BLaER1 (cell line): ENCODE data around the gene CR1L.
"Not testable (repeated sequence)": the region's sequence is repeated elsewhere in the genome, so short reads cannot be mapped to it uniquely, and the experiment has no call there.

ENCODE experiments used
- H3K27ac ChIP-seq: shearing (Covaris generic); formaldehyde crosslinking; 2 replicates; pipeline ENCODE4 v1.8.1; 2022
- H3K27me3 ChIP-seq: shearing (Covaris generic); formaldehyde crosslinking; 2 replicates; pipeline ENCODE4 v1.8.1; 2022
- H3K36me3 ChIP-seq: shearing (Covaris generic); formaldehyde crosslinking; 2 replicates; pipeline ENCODE4 v1.8.1; 2022
- H3K4me1 ChIP-seq: shearing (Covaris generic); formaldehyde crosslinking; 2 replicates; pipeline ENCODE4 v1.8.1; 2022
- H3K4me2 ChIP-seq: shearing (Covaris generic); formaldehyde crosslinking; 2 replicates; pipeline ENCODE4 v1.8.1; 2022
- H3K4me3 ChIP-seq: shearing (Covaris generic); formaldehyde crosslinking; 2 replicates; pipeline ENCODE4 v1.8.1; 2022
- H3K9ac ChIP-seq: shearing (Covaris generic); formaldehyde crosslinking; 2 replicates; pipeline ENCODE4 v1.8.1; 2022
- H3K9me3 ChIP-seq: shearing (Covaris generic); formaldehyde crosslinking; 2 replicates; pipeline ENCODE4 v1.8.1; 2022
- H4K20me1 ChIP-seq: shearing (Covaris generic); formaldehyde crosslinking; 2 replicates; pipeline ENCODE4 v1.8.1; 2022
- Cebpa-rat ChIP-seq: shearing (Covaris generic); IDR thresholded peaks from 2 replicates; pipeline ENCODE4 v1.8.1; 2022

Gene CR1L

DNA sequence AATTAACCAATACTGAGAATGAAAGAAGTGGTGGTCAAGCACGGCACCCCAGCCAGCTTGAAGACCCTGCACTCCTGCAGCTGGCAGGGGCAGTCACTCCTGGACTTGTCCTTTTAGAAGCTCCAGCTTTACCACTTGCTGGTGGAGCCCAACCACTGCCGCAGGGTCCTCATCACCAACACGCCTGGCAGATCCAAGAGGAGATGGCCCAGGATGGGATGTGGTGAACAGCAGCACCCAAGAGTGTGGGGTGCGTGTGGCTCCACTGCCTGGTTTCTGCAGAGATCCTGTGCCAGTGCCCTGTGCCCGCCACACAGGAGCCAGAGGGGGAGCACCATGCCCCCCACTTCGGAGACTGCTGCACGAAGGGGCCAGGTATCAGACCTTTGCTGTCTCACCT, 13.5 kb downstream of the CR1L start:
- Histone ChIP-seq H3K9ac (no peak overlapping the region), H3K36me3 (no peaks in the 10 kb centered on the region), H3K27ac (no peak overlapping the region), H3K9me3 (no peaks in the 10 kb centered on the region), H3K4me3 (no peak overlapping the region), H3K27me3 (no peaks in the 10 kb centered on the region), H3K4me1 (no peaks in the 10 kb centered on the region), H4K20me1 (no peaks in the 10 kb centered on the region), H3K4me2 (no peak overlapping the region)
- TF ChIP-seq Cebpa-rat = no peak

DNA sequence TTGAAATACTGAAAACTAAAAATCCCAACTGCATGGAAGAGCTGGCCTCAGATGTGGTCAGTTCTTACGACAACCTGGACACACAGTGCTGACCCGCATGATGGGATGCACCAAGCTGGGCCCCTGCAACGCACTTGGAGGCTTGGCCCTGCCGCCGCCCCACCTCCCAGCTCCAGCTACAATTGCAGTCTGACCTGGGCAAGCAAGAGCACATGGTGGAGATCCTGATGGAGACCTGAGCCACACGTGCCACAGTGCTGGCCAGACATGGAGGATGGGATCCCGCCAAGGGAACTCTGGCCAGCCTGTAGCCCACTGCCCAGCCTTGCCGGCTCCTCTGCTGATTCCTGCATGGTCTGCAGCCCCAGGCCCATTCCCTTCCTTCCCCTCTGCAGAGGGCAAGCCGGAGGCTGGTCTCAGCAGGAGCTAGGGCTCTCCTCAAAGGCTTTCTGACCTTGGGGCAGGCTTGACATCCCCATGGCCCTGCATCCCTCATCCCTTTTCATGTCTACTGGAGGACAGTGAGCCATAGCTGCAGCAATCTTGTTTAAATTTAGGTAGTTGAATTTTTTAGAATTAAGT, 14.1 kb downstream of the CR1L start:
- TF ChIP-seq Cebpa-rat = no peak
- Histone ChIP-seq H3K9me3 (no peaks in the 10 kb centered on the region), H3K4me3 (no peak overlapping the region), H3K4me1 (no peaks in the 10 kb centered on the region), H3K27ac (no peak overlapping the region), H3K4me2 (no peak overlapping the region), H3K36me3 (no peaks in the 10 kb centered on the region), H4K20me1 (no peaks in the 10 kb centered on the region), H3K9ac (no peak overlapping the region), H3K27me3 (no peaks in the 10 kb centered on the region)

DNA sequence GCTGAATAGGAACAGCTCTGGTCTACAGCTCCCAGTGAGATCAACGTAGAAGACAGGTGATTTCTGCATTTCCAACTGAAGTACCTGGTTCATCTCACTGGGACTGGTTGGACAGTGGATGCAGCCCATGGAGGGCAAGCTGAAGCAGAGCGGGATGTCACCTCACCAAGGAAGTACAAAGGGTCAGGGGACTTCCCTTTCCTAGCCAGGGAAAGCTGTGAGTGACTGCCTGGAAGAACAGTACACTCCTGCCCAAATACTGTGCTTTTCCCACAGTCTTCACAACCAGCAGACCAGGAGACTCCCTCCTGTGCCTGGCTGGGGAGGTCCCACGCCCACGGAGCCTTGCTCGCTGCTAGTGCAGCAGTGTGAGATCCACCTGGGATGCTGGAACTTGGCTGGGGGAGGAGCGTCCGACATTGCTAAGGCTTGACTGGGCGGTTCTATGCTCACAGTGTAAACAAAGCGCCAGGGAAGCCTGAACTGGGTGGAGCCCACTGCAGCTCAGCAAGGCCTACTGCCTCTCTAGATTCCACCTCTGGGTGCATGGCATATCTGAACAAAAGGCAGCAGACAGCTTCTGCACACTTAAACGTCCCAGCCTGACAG, 14.7 kb downstream of the CR1L start:
- Histone ChIP-seq H4K20me1 (no peaks in the 10 kb centered on the region), H3K36me3 (no peaks in the 10 kb centered on the region), H3K27me3 (no peaks in the 10 kb centered on the region), H3K4me2 (no peak overlapping the region), H3K27ac (no peak overlapping the region), H3K4me3 (no peak overlapping the region), H3K9me3 (no peaks in the 10 kb centered on the region), H3K9ac (no peak overlapping the region), H3K4me1 (no peaks in the 10 kb centered on the region)
- TF ChIP-seq Cebpa-rat = no peak

DNA sequence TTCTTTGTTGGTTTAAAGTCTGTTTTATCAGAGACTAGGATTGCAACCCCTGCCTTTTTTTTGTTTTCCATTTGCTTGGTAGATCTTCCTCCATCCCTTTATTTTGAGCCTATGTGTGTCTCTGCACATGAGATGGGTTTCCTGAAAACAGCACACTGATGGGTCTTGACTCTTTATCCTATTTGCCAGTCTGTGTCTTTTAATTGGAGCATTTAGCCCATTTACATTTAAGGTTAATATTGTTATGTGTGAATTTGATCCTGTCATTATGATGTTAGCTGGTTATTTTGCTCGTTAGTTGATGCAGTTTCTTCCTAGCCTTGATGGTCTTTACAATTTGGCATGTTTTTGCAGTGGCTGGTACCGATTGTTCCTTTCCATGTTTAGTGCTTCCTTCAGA, 16.5 kb downstream of the CR1L start:
- H3K4me3 ChIP-seq, H3K27me3 ChIP-seq, H3K9ac ChIP-seq, H4K20me1 ChIP-seq, H3K9me3 ChIP-seq, H3K27ac ChIP-seq, H3K4me2 ChIP-seq, H3K36me3 ChIP-seq, H3K4me1 ChIP-seq: not testable (repeated sequence)

DNA sequence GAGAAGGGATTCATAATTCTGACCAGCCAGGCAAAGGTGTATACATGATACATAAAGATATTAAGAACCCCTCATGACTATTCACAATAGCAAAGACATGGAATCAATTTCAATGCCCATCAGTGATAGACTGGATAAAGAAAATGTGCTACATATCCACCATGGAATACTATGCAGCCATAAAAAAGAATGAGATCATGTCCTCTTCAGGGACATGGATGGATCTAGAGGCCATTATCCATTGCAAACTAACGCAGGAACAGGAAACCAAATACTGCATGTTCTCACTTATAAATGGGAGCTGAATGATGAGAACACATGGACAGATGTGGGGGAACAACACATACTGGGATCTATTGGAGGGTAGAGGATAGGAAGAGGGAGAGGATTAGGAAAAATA, 21.4 kb downstream of the CR1L start:
- H3K9me3 ChIP-seq = peaks cover 4% of the 10 kb centered on the region; the same call in 1 of the 2 replicates
- no peak overlapping the region for H3K4me3 ChIP-seq
- H4K20me1 ChIP-seq = no peaks in the 10 kb centered on the region
- H3K4me2 ChIP-seq = no peak overlapping the region
- H3K27ac ChIP-seq = no peak overlapping the region
- H3K27me3 ChIP-seq = no peaks in the 10 kb centered on the region
- H3K36me3 ChIP-seq = no peaks in the 10 kb centered on the region
- TF ChIP-seq Cebpa-rat = no peak
- no peaks in the 10 kb centered on the region for H3K4me1 ChIP-seq
- H3K9ac ChIP-seq = no peak overlapping the region

DNA sequence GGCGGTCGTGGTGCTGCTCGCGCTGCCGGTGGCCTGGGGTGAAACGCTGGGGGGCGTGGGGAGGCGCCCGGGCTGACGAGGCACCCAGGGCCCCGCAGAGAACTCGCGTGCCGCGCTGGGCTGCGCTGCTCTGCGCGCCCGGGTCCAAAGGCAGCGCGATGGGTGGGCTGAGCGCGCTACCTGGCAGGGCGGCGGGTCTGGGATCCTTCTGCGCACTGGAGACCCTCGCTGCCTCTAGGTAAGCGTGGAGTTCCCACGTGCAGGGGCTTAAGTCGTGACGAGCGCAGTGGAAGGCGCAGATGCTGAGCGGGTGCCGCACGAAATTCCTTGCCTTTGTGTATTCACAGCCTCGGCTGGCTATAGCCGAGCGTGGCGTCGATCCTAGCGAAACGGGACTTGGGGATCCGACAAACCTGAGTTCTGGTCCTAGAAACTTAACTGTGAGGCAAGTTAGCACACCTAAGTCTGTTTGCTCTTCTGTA, 24.6 kb downstream of the CR1L start:
- Histone ChIP-seq H3K36me3 (no peaks in the 10 kb centered on the region), H3K9me3 (peaks cover 4% of the 10 kb centered on the region; the same call in 1 of the 2 replicates), H3K27me3 (no peaks in the 10 kb centered on the region), H3K27ac (no peak overlapping the region), H3K9ac (no peak overlapping the region), H3K4me1 (no peaks in the 10 kb centered on the region), H3K4me3 (no peak overlapping the region), H3K4me2 (no peak overlapping the region), H4K20me1 (no peaks in the 10 kb centered on the region)
- no peak for TF ChIP-seq Cebpa-rat

DNA sequence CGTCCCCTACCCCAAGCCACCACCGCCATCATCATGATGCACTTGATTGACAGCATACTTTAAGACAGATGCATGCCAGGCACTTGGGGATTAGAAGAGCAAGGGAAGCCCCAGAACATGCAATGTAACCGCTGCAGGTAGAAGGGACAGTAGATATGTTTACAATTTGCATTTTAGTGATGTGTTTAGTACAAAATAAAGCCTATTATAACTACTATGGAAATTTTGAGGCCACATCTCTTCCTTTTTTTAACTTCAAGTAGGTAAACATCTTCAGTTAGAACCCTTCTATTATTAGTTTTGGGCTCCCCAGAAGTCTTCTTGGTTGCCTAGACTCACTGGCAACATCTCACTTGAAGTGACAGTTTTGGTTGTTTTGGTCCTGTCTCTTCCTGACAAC, 25.3 kb downstream of the CR1L start:
- H3K9ac ChIP-seq = no peak overlapping the region

DNA sequence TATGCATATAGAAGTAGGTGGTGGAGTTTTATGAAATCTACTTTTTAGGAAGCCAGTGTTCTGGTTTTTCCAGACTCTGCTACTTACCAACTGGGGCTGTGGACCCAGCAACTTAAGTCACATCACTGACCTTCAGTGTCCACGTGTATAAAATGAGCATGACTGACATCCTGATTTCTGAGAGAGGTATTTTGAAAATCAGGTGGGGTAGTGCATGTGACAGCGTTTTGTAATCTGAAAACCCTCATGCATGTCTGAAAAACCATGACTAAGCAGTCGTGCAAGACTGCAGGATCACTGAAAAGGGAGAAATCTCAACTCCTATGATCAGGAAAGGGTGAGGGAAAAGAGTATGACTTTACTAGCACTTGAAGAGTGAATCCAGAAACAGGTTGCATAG, 26.1 kb downstream of the CR1L start:
- H4K20me1 ChIP-seq = no peaks in the 10 kb centered on the region
- no peaks in the 10 kb centered on the region for H3K36me3 ChIP-seq
- H3K4me1 ChIP-seq = peaks cover 3% of the 10 kb centered on the region; the same call in 1 of the 2 replicates
- no peak overlapping the region for H3K27ac ChIP-seq
- H3K9me3 ChIP-seq = peaks cover 4% of the 10 kb centered on the region; the same call in 1 of the 2 replicates
- no peaks in the 10 kb centered on the region for H3K27me3 ChIP-seq
- H3K4me2 ChIP-seq = no peak overlapping the region
- H3K9ac ChIP-seq = no peak overlapping the region
- no peak overlapping the region for H3K4me3 ChIP-seq
- no peak for TF ChIP-seq Cebpa-rat

More for the DNA sequence above, 25.3 kb downstream of the CR1L start:
- no peaks in the 10 kb centered on the region for H4K20me1 ChIP-seq
- no peaks in the 10 kb centered on the region for H3K36me3 ChIP-seq
- H3K4me3 ChIP-seq = no peak overlapping the region
- peaks cover 4% of the 10 kb centered on the region; the same call in 1 of the 2 replicates for H3K9me3 ChIP-seq
- no peak overlapping the region for H3K4me2 ChIP-seq
- no peaks in the 10 kb centered on the region for H3K27me3 ChIP-seq
- no peak for TF ChIP-seq Cebpa-rat
- no peak overlapping the region for H3K27ac ChIP-seq
- no peaks in the 10 kb centered on the region for H3K4me1 ChIP-seq

DNA sequence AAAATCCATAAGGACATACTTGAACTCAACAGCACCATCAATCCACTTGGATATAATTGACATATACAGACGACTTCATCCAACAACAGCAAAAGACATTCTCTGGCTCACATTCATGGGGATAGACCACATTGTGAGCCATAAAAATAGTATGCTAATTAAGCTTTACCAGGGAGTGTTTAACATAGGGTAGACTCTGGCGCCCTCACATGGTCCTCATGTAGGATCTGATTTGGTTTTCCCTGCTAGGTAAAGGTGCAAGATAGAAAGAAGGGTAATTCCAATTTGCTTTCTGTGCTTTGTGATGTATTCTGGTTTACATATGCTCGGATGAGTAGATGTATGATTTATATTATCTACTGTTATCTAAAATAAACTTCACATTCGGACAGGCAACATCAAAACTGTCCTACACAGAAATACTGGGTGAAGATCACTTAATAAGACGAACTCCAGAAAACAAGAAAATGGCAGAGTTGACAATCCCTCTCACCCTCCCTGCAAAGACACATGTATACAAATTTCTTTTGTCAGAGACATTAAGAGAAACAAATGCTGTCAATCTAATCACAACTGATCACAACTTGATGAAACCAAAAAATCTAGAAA, 27.7 kb downstream of the CR1L start:
- no peak for TF ChIP-seq Cebpa-rat
- no peak overlapping the region for H3K9ac ChIP-seq
- H3K4me3 ChIP-seq = no peak overlapping the region
- H3K4me1 ChIP-seq = peaks cover 7% of the 10 kb centered on the region; the same call in 1 of the 2 replicates
- H3K9me3 ChIP-seq = peaks cover 4% of the 10 kb centered on the region; the same call in 1 of the 2 replicates
- H3K36me3 ChIP-seq = no peaks in the 10 kb centered on the region
- H4K20me1 ChIP-seq = no peaks in the 10 kb centered on the region
- no peak overlapping the region for H3K27ac ChIP-seq
- H3K27me3 ChIP-seq = no peaks in the 10 kb centered on the region
- no peak overlapping the region for H3K4me2 ChIP-seq

DNA sequence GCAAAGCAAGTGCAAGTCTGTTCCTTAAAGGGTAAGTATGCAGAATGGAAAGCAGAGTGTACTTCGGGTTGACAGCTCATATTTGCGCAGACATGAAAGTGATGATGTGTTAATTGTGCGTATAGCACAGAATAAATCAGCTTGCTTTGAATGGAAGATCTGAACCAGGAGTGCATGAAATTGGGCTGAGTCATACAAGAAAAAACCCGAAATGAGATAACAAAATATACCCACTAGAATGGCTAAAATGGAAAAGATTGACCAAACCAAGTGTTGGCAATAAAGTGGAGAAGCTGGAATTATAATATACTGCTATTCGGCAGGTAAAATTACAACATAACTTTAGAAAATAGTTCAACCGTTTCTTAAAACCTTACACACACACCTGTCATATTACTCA, 28.5 kb downstream of the CR1L start:
- peaks cover 4% of the 10 kb centered on the region; the same call in 1 of the 2 replicates for H3K9me3 ChIP-seq
- H3K27ac ChIP-seq = no peak overlapping the region
- no peak overlapping the region for H3K9ac ChIP-seq
- H3K4me1 ChIP-seq = peaks cover 7% of the 10 kb centered on the region; the same call in 1 of the 2 replicates
- no peaks in the 10 kb centered on the region for H4K20me1 ChIP-seq
- no peaks in the 10 kb centered on the region for H3K36me3 ChIP-seq
- no peak overlapping the region for H3K4me2 ChIP-seq
- TF ChIP-seq Cebpa-rat = no peak
- no peaks in the 10 kb centered on the region for H3K27me3 ChIP-seq
- H3K4me3 ChIP-seq = no peak overlapping the region
